Measurements from ENCODE around the gene PSPH. TPM values are rescaled to one million over a fixed set of nuclear protein-coding genes. Genes with fewer than 3 reads are reported as not detected.
"Not testable (repeated sequence)": the region's sequence is repeated elsewhere in the genome, so short reads cannot be mapped to it uniquely, and the experiment has no call there.

PSPH gene
- total and polyA plus RNA-seq, 5 experiments from 2014 or later = 5.7 to 8.0 (median 6.9) TPM

DNA sequence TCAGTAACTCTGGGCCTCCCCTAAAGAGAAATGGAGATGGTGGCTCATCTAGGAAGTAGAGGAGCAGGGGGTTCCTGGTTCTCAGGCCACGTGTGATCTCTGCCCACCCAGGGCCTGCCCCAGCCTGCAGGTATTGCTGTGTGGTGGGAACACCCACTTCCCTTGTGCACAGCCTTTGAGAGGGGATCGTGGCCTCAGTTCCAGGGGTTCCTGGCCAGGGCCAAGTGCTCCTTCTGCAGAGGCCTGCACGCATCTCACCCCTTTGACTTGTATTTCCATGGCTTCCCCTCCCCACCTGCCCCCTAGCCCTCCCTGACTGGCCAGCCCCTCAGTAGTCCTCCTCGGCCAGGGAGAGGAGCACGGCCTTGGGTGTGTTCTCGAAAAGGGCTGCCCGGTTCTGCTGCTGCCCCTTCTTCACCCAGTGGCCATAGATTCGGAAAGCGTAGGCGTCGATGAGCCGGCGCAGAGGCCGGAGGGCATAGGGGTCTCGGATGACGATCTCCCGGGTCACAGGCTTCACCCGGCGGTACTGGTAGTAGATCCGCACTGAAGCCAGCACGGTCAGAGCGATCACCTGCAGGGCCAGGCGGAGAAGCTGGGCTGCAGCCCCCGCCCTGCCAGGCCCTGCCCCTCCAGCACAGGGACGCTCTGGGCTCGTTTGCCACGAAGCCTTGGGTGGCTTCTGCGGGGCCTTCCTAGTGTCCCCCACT lies 29.6 kb upstream of the PSPH start:
- ATAC-seq, POLR2A ChIA-PET, DNase-seq, H3K4me1 Mint-ChIP-seq, H3K4me3 Mint-ChIP-seq, H3K27me3 Mint-ChIP-seq, H3K9me3 Mint-ChIP-seq: not testable (repeated sequence)
- H3K36me3 Mint-ChIP-seq = peaks cover 0 to 36% (median 0%) of the 10 kb centered on the region in 3 donors
- H3K27ac Mint-ChIP-seq = peak overlapping the region in 3 of 10 donors; percentile 44 to 75 (median 50)

- H3K27me3 Mint-ChIP-seq = no peaks in the 10 kb centered on the region
- ATAC-seq = no peak
- H3K4me1 Mint-ChIP-seq = peaks cover 0 to 3% (median 2%) of the 10 kb centered on the region in 4 donors
- peaks cover 0 to 31% (median 0%) of the 10 kb centered on the region in 3 donors for H3K36me3 Mint-ChIP-seq
- H3K9me3 Mint-ChIP-seq = no peaks in the 10 kb centered on the region
- H3K4me3 Mint-ChIP-seq = no peak overlapping the region
- H3K27ac Mint-ChIP-seq = peak overlapping the region in 3 of 10 donors; percentile 5 to 82 (median 53)
- no peak for DNase-seq
- POLR2A ChIA-PET = interaction anchor here (0.7 kb wide), 1 partner anchor 28 kb away, joined by 3 read pairs; the partner anchor contains the start of gene PSPH
Observed at GRCh38 chr7:56079450-56080185, 28.4 kb upstream of the PSPH start.

DNA sequence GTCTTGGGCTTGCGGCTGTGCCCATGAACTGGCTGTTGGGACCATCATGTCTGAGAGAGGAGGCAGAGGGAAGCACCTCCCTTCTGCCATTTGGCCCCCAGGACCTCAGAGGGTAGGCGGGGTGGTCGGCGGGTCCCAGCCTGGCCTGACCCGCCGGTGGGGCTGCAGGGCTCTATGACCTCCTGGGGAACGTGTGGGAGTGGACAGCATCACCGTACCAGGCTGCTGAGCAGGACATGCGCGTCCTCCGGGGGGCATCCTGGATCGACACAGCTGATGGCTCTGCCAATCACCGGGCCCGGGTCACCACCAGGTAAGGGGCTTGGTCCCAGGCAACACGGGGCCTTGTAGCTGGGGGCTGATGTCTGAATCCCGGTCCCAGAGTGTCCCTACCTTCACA lies 27.0 kb upstream of the PSPH start:
- no peak overlapping the region for H3K27ac Mint-ChIP-seq
- H3K27me3 Mint-ChIP-seq = no peaks in the 10 kb centered on the region
- ATAC-seq (no peak), DNase-seq (no peak)
- no peaks in the 10 kb centered on the region for H3K9me3 Mint-ChIP-seq
- POLR2A ChIA-PET = no interaction called here
- peaks cover 5 to 7% (median 6%) of the 10 kb centered on the region in 4 donors for H3K4me1 Mint-ChIP-seq
- H3K36me3 Mint-ChIP-seq = peaks cover 0 to 41% (median 0%) of the 10 kb centered on the region in 3 donors
- no peak overlapping the region for H3K4me3 Mint-ChIP-seq

DNA sequence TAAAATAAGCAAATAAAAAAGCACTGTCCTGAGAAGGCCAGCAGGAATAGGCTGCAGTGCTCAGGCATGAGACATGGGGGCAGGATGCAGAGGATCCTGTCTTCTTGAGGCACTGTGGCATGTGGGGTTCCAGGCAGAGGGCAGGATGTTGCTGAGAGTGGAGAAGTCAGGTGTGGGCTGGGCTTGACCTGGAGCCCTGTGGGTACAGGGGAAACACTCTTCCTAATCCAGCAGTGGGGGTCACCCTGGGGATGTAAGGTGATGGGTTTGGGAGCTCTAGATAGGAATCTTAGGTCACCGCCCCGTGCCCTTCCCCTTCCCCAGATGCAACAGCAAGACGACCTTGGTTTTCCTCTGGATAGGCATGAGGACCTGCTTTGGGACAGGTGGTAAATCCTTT lies 26.4 kb upstream of the PSPH start:
- H3K27ac Mint-ChIP-seq = no peak overlapping the region
- H3K4me1 Mint-ChIP-seq = peaks cover 5 to 8% (median 6%) of the 10 kb centered on the region in 4 donors
- POLR2A ChIA-PET = no interaction called here
- H3K4me3 Mint-ChIP-seq = no peak overlapping the region
- ATAC-seq (no peak), DNase-seq (no peak)
- H3K27me3 Mint-ChIP-seq = no peaks in the 10 kb centered on the region
- peaks cover 0 to 46% (median 0%) of the 10 kb centered on the region in 3 donors for H3K36me3 Mint-ChIP-seq
- H3K9me3 Mint-ChIP-seq = no peaks in the 10 kb centered on the region

GRCh38 chr7:56074371-56074791 lies 23.1 kb upstream of the PSPH start:
- Mint-ChIP-seq H3K4me3 (no peak overlapping the region), H3K4me1 (peaks cover 5 to 8% (median 6%) of the 10 kb centered on the region in 4 donors), H3K9me3 (no peaks in the 10 kb centered on the region), H3K27me3 (no peaks in the 10 kb centered on the region), H3K36me3 (peaks cover 0 to 56% (median 0%) of the 10 kb centered on the region in 3 donors), H3K27ac (peak overlapping the region in 6 of 10 donors; percentile 7 to 69 (median 54))
- peak; percentile 79 to 95 for ATAC-seq
- DNase-seq = peak; percentile 34 to 76 (median 59)
- POLR2A ChIA-PET = interaction anchor here (0.6 to 2.3 kb wide), 3 partner anchors 10 to 40 kb away, joined by 3 to 9 read pairs (median 3); partner anchors contain the start of gene SUMF2

DNA sequence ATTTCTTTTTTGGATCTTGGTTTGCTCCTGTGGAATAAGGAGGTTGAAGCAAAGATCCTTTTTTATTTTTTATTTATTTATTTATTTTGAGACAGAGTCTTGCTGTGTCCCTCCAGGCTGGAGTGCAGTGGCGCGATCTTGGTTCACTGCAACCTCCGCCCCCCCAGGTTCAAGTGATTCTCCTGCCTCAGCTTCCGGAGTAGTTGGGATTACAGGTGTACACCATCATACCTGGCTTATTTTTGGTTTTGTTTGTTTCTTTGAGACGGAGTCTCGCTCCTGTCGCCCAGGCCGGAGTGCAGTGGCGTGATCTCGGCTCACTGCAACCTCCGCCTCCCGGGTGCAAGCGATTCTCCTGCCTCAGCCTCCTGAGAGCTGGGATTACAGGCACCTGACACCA lies 15.1 kb upstream of the PSPH start:
- not testable (repeated sequence) for H3K27me3 Mint-ChIP-seq, DNase-seq, ATAC-seq, H3K9me3 Mint-ChIP-seq
- H3K27ac Mint-ChIP-seq = peak overlapping the region in 2 of 10 donors; percentile 57 to 81
- H3K36me3 Mint-ChIP-seq = peaks cover 0 to 53% (median 0%) of the 10 kb centered on the region in 3 donors
- peak overlapping the region in 4 of 10 donors; percentile 12 to 38 (median 19) for H3K4me3 Mint-ChIP-seq
- POLR2A ChIA-PET = interaction anchor here (2.5 to 4.3 kb wide), 2 partner anchors 15 to 40 kb away, joined by 21 to 42 read pairs; partner anchors contain the start of genes CCT6A, CHCHD2 and PSPH
- peaks cover 15 to 35% (median 33%) of the 10 kb centered on the region in 4 donors for H3K4me1 Mint-ChIP-seq

GRCh38 chr7:56063882-56064625 lies 12.8 kb upstream of the PSPH start, which contains the start of gene SUMF2:
Gene SUMF2 (plus strand): TSS chr7:56064286. CDS start chr7:56064312, 26 bp downstream.
- Mint-ChIP-seq H3K27me3 (peaks cover 0 to 3% (median 0%) of the 10 kb centered on the region in 5 donors), H3K4me3 (peak within 1 kb of the TSS; percentile 90 to 96 (median 94)), H3K36me3 (peaks cover 0 to 56% (median 1%) of the 10 kb centered on the region in 3 donors), H3K4me1 (peaks cover 15 to 35% (median 33%) of the 10 kb centered on the region in 4 donors), H3K27ac (peak within 1 kb of the TSS; percentile 95 to 99 (median 98)), H3K9me3 (no peaks in the 10 kb centered on the region)
- POLR2A ChIA-PET = interaction anchor here (0.7 to 4.3 kb wide), 11 partner anchors 10 to 698 kb away, joined by 3 to 42 read pairs (median 9); partner anchors contain the start of genes CCT6A, CHCHD2 and PSPH
- DNase-seq (peak; percentile 81 to 97 (median 92)), ATAC-seq (peak; percentile 90 to 93)

- peaks cover 0 to 56% (median 1%) of the 10 kb centered on the region in 3 donors for H3K36me3 Mint-ChIP-seq
- H3K27me3 Mint-ChIP-seq = peaks cover 0 to 3% (median 0%) of the 10 kb centered on the region in 5 donors
- ATAC-seq (no peak), DNase-seq (no peak)
- peak overlapping the region; percentile 95 to 99 (median 98) for H3K27ac Mint-ChIP-seq
- peaks cover 15 to 35% (median 33%) of the 10 kb centered on the region in 4 donors for H3K4me1 Mint-ChIP-seq
- POLR2A ChIA-PET = interaction anchor here (0.8 to 4.3 kb wide), 5 partner anchors 12 to 489 kb away, joined by 3 to 42 read pairs (median 11); partner anchors contain the start of genes CCT6A, CHCHD2 and PSPH
- peak overlapping the region; percentile 90 to 96 (median 94) for H3K4me3 Mint-ChIP-seq
- no peaks in the 10 kb centered on the region for H3K9me3 Mint-ChIP-seq
Observed at GRCh38 chr7:56063500-56063881, 12.2 kb upstream of the PSPH start.

DNA sequence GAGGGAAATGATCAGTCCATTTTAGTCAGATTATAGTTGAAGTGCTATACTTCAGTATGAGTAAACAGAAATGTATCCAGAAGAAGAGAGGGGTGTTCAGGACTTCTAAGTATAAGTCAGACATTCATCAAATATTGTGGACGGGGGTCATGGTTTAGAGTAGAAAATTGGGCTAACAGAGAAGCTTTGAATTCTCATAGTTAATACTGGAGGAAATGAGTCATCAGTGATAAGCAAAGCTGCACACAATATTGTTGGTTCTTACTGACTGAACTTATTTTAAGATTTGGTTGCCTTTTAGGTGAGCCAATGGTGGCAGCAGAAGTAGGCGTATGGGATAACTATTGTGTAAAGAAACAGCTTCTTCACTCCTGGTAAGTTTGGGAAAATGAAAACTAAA lies 11.1 kb upstream of the PSPH start:
- ATAC-seq (no peak), DNase-seq (no peak)
- peak overlapping the region in 9 of 10 donors; percentile 0 to 98 (median 76) for H3K27ac Mint-ChIP-seq
- peaks cover 15 to 35% (median 33%) of the 10 kb centered on the region in 4 donors for H3K4me1 Mint-ChIP-seq
- H3K4me3 Mint-ChIP-seq = peak overlapping the region in 7 of 10 donors; percentile 8 to 70 (median 41)
- peaks cover 0 to 3% (median 0%) of the 10 kb centered on the region in 5 donors for H3K27me3 Mint-ChIP-seq
- no peaks in the 10 kb centered on the region for H3K9me3 Mint-ChIP-seq
- peaks cover 0 to 62% (median 1%) of the 10 kb centered on the region in 3 donors for H3K36me3 Mint-ChIP-seq
- POLR2A ChIA-PET = interaction anchor here (4.3 kb wide), 1 partner anchor 11 kb away, joined by 42 read pairs; the partner anchor contains the start of genes CCT6A and PSPH

GRCh38 chr7:56053993-56054392 lies 2.7 kb upstream of the PSPH start:
- DNase-seq = no peak
- H3K36me3 Mint-ChIP-seq = peaks cover 0 to 61% (median 0%) of the 10 kb centered on the region in 3 donors
- H3K27me3 Mint-ChIP-seq = no peaks in the 10 kb centered on the region
- H3K4me3 Mint-ChIP-seq = peak overlapping the region in 3 of 10 donors; percentile 18 to 94 (median 28)
- POLR2A ChIA-PET = interaction anchor here (0.9 to 1.0 kb wide), 2 partner anchors 10 to 52 kb away, joined by 3 read pairs; partner anchors contain the start of gene CHCHD2
- H3K27ac Mint-ChIP-seq = peak overlapping the region in 5 of 10 donors; percentile 10 to 80 (median 22)
- ATAC-seq = no peak
- peaks cover 4 to 46% (median 32%) of the 10 kb centered on the region in 4 donors for H3K4me1 Mint-ChIP-seq
- no peaks in the 10 kb centered on the region for H3K9me3 Mint-ChIP-seq

DNA sequence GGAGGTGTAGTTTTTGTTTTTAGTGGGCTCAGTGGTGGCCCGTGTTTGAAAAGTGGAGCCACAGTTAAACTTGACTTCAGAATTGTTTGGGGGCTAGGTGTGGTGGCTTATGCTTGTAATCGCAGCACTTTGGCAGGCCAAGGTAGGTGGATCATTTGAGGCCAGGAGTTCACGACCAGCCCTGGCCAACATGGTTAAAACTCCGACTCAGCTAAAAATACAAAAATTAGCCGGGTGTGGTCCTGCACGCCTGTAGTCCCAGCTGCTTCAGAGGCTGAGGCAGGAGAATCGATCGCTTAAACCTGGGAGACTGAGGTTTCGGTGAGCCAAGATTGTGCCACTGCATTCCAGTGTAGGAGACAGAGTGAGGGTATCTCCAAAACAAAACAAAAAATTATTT lies 2.1 kb upstream of the PSPH start:
- Mint-ChIP-seq H3K27me3 (no peaks in the 10 kb centered on the region), H3K4me3 (peak overlapping the region in 9 of 10 donors; percentile 20 to 94 (median 64)), H3K9me3 (no peaks in the 10 kb centered on the region), H3K4me1 (peaks cover 4 to 46% (median 32%) of the 10 kb centered on the region in 4 donors), H3K27ac (peak overlapping the region in 6 of 10 donors; percentile 19 to 69 (median 56)), H3K36me3 (peaks cover 0 to 55% (median 0%) of the 10 kb centered on the region in 3 donors)
- no peak for DNase-seq
- POLR2A ChIA-PET = interaction anchor here (0.8 to 1.0 kb wide), 3 partner anchors 11 to 53 kb away, joined by 3 to 4 read pairs (median 3); partner anchors contain the start of genes CHCHD2 and SUMF2
- no peak for ATAC-seq

Data from naive thymus-derived CD8-positive, alpha-beta T cell (primary cell).